DND-41 (cell line): ENCODE results near the gene ADAMTS16.

ENCODE experiments used
- ATAC-seq: fragments of 200-7000 bp; cut with Tn5 transposase; 3 replicates; pipeline ENCODE4 v1.9.1; 2021; ENCODE audit warnings: low read depth; ENCODE audit not compliant: insufficient read depth
- DNase-seq: peaks from one replicate; pipeline ENCODE4 v3.0.0-alpha.2; 2020
- H2AFZ ChIP-seq: 2 replicates; pipeline ENCODE4 v1.6.0; 2012; ENCODE audit warnings: low read depth, low read length
- H3K27ac ChIP-seq: 2 replicates; pipeline ENCODE4 v1.5.1; 2012; ENCODE audit warnings: low read length, inconsistent platforms
- H3K27me3 ChIP-seq: fragments of 200-600 bp; sonication (generic); 2 replicates; pipeline ENCODE4 v1.6.0; 2012; ENCODE audit warnings: low read length, mild to moderate bottlenecking, inconsistent platforms; ENCODE audit not compliant: insufficient read depth, poor library complexity
- H3K36me3 ChIP-seq: 2 replicates; pipeline ENCODE4 v1.5.1; 2012; ENCODE audit warnings: low read length, inconsistent platforms; ENCODE audit not compliant: insufficient read depth
- H3K4me1 ChIP-seq: 2 replicates; pipeline ENCODE4 v1.5.1; 2012; ENCODE audit warnings: mild to moderate bottlenecking, low read length; ENCODE audit not compliant: insufficient read depth
- H3K4me2 ChIP-seq: 2 replicates; pipeline ENCODE4 v1.6.0; 2012; ENCODE audit warnings: mild to moderate bottlenecking, moderate library complexity, low read length, inconsistent platforms; ENCODE audit not compliant: insufficient read depth
- H3K4me3 ChIP-seq, 2 experiments: fragments of 200-600 bp in 1 of 2; shearing (Covaris generic) in 1 of 2; 2 replicates each; pipeline ENCODE4 v1.5.1; 2012 to 2016; ENCODE audit warnings: inconsistent platforms in 2 of 2, low read length in 2 of 2, mild to moderate bottlenecking in 2 of 2, low read depth in 1 of 2, moderate library complexity in 1 of 2
- H3K79me2 ChIP-seq: 2 replicates; pipeline ENCODE4 v1.6.0; 2012; ENCODE audit warnings: low read length, inconsistent platforms; ENCODE audit not compliant: insufficient read depth
- H3K9ac ChIP-seq: 2 replicates; pipeline ENCODE4 v1.6.0; 2012; ENCODE audit warnings: low read depth, mild to moderate bottlenecking, inconsistent platforms, low read length, moderate library complexity
- H3K9me3 ChIP-seq: 2 replicates; pipeline ENCODE4 v1.5.1; 2012; ENCODE audit warnings: low read length, moderate library complexity, mild to moderate bottlenecking, inconsistent platforms; ENCODE audit not compliant: insufficient read depth, severe bottlenecking
- H4K20me1 ChIP-seq: 2 replicates; pipeline ENCODE4 v1.6.0; 2012; ENCODE audit warnings: low read length; ENCODE audit not compliant: insufficient read depth
- EZH2 ChIP-seq: IDR thresholded peaks from 3 replicates; pipeline ENCODE4 v1.6.1; 2012; ENCODE audit warnings: borderline replicate concordance, low read depth, mild to moderate bottlenecking, moderate library complexity, low read length, inconsistent platforms; ENCODE audit not compliant: severe bottlenecking
- TF ChIP-seq, protein P1 (sequence below): IDR thresholded peaks from 2 replicates; pipeline ENCODE4 v1.5.1; 2012; ENCODE audit warnings: borderline replicate concordance, low read length, moderate library complexity, mild to moderate bottlenecking; ENCODE audit not compliant: poor library complexity, severe bottlenecking; ENCODE audit errors: extremely low read depth

The ADAMTS16 gene

GRCh38 chr5:5116956-5117355 is 23.2 kb upstream of the ADAMTS16 start:
- no peak for ATAC-seq
- H3K79me2 ChIP-seq, result no peaks in the 10 kb centered on the region

GRCh38 chr5:5122776-5123175 is 17.4 kb upstream of the ADAMTS16 start:
- TF ChIP-seq EZH2, result no peak
- TF ChIP-seq, protein P1, sequence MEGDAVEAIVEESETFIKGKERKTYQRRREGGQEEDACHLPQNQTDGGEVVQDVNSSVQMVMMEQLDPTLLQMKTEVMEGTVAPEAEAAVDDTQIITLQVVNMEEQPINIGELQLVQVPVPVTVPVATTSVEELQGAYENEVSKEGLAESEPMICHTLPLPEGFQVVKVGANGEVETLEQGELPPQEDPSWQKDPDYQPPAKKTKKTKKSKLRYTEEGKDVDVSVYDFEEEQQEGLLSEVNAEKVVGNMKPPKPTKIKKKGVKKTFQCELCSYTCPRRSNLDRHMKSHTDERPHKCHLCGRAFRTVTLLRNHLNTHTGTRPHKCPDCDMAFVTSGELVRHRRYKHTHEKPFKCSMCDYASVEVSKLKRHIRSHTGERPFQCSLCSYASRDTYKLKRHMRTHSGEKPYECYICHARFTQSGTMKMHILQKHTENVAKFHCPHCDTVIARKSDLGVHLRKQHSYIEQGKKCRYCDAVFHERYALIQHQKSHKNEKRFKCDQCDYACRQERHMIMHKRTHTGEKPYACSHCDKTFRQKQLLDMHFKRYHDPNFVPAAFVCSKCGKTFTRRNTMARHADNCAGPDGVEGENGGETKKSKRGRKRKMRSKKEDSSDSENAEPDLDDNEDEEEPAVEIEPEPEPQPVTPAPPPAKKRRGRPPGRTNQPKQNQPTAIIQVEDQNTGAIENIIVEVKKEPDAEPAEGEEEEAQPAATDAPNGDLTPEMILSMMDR, result no peak
- H3K27ac ChIP-seq, result no peak overlapping the region
- no peak overlapping the region for H3K9ac ChIP-seq
- no peaks in the 10 kb centered on the region for H3K36me3 ChIP-seq
- H3K4me3 ChIP-seq, result no peak overlapping the region
- ATAC-seq (no peak), DNase-seq (no peak)
- H2AFZ ChIP-seq, result no peak overlapping the region
- no peaks in the 10 kb centered on the region for H3K4me1 ChIP-seq
- H4K20me1 ChIP-seq, result no peaks in the 10 kb centered on the region
- H3K79me2 ChIP-seq, result no peaks in the 10 kb centered on the region
- peaks cover under 1% of the 10 kb centered on the region for H3K9me3 ChIP-seq
- no peak overlapping the region for H3K4me2 ChIP-seq
- peaks cover 15% of the 10 kb centered on the region for H3K27me3 ChIP-seq

More at GRCh38 chr5:5116956-5117355, 23.2 kb upstream of the ADAMTS16 start:
- Histone ChIP-seq H3K4me3 (no peak overlapping the region), H3K27ac (no peak overlapping the region), H3K9ac (no peak overlapping the region), H3K36me3 (no peaks in the 10 kb centered on the region), H3K4me2 (no peak overlapping the region), H2AFZ (no peak overlapping the region), H4K20me1 (no peaks in the 10 kb centered on the region), H3K4me1 (no peaks in the 10 kb centered on the region), H3K27me3 (peaks cover 4% of the 10 kb centered on the region), H3K9me3 (peaks cover 3% of the 10 kb centered on the region)
- TF ChIP-seq, protein P1, result no peak
- TF ChIP-seq EZH2, result no peak
- no peak for DNase-seq

DNA sequence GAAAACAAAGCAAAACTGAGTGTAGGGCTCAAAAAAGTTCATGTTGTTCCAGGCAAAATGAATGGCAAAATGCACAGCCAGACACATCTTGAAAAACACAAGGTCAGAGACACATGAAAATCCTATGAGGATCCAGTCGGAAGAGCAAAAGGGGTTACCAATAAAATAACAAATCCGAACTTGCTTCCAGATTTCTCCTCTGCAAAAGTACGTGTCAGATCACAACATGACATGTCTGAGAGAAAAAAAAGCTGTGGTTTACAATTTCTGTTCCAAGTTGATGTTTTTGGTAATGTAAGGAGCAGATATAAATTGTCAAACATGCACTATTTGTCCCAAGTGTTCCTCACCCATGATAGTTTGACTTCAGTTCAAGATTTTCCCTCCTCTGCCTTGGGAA is 15.9 kb upstream of the ADAMTS16 start:
- Histone ChIP-seq H4K20me1 (no peaks in the 10 kb centered on the region), H2AFZ (no peak overlapping the region), H3K9me3 (no peaks in the 10 kb centered on the region), H3K36me3 (no peaks in the 10 kb centered on the region), H3K79me2 (no peaks in the 10 kb centered on the region), H3K4me1 (no peaks in the 10 kb centered on the region), H3K4me3 (no peak overlapping the region), H3K27me3 (peaks cover 20% of the 10 kb centered on the region), H3K9ac (no peak overlapping the region), H3K27ac (no peak overlapping the region), H3K4me2 (no peak overlapping the region)
- ATAC-seq, result no peak
- TF ChIP-seq, protein P1, result no peak
- no peak for TF ChIP-seq EZH2
- DNase-seq, result no peak

- H3K9ac ChIP-seq, result no peak overlapping the region
- no peak overlapping the region for H3K4me2 ChIP-seq
- H3K9me3 ChIP-seq, result no peaks in the 10 kb centered on the region
- H3K27ac ChIP-seq, result no peak overlapping the region
- TF ChIP-seq, protein P1, result no peak
- no peak for TF ChIP-seq EZH2
- H3K4me1 ChIP-seq, result no peaks in the 10 kb centered on the region
- DNase-seq (no peak), ATAC-seq (no peak)
- peaks cover 22% of the 10 kb centered on the region for H3K27me3 ChIP-seq
- no peaks in the 10 kb centered on the region for H3K36me3 ChIP-seq
- no peaks in the 10 kb centered on the region for H4K20me1 ChIP-seq
- no peaks in the 10 kb centered on the region for H3K79me2 ChIP-seq
- H3K4me3 ChIP-seq, result no peak overlapping the region
- H2AFZ ChIP-seq, result no peak overlapping the region
Observed at GRCh38 chr5:5126444-5126843, 13.7 kb upstream of the ADAMTS16 start.
